ENCODE results near the gene TRPV3. TPM values are rescaled to one million over a fixed set of nuclear protein-coding genes. Genes with fewer than 3 reads are reported as not detected.

Gene TRPV3
- total and polyA plus RNA-seq, 2 donors from 2014 or later = 0.13 to 1.2 TPM

DNA sequence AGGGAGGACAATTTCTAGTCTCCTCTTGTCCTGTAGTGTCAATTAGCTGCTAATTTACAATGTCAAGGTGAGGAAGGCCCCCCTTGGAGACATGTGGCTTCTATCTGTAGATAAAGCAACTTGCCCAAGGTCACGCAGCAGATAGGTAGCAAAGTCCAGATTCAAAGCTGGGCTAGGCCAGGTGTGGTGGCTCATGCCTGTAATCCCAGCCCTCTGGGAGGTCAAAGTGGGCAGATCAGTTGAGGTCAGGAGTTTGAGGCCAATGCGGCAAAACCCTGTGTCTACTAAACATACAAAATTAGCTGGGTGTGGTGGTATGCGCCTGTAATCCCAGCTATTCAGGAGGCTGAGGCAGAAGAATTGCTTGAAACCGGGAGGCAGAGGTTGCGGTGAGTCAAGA, 11.1 kb downstream of the TRPV3 start:
- TF ChIP-seq, protein P1, sequence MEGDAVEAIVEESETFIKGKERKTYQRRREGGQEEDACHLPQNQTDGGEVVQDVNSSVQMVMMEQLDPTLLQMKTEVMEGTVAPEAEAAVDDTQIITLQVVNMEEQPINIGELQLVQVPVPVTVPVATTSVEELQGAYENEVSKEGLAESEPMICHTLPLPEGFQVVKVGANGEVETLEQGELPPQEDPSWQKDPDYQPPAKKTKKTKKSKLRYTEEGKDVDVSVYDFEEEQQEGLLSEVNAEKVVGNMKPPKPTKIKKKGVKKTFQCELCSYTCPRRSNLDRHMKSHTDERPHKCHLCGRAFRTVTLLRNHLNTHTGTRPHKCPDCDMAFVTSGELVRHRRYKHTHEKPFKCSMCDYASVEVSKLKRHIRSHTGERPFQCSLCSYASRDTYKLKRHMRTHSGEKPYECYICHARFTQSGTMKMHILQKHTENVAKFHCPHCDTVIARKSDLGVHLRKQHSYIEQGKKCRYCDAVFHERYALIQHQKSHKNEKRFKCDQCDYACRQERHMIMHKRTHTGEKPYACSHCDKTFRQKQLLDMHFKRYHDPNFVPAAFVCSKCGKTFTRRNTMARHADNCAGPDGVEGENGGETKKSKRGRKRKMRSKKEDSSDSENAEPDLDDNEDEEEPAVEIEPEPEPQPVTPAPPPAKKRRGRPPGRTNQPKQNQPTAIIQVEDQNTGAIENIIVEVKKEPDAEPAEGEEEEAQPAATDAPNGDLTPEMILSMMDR (IDR thresholded peaks at IDR 0.05; ENCODE audit: borderline replicate concordance, extremely low read depth, insufficient read depth) = no peak
- no peak overlapping the region for H3K4me3 ChIP-seq (ENCODE audit: low read length in 3 of 3)
- H3K4me1 ChIP-seq (ENCODE audit: control insufficient read depth in 2 of 3, insufficient read depth in 2 of 3, low read depth in 1 of 3, low read length in 3 of 3) = no peaks in the 10 kb centered on the region
- H3K27ac ChIP-seq (ENCODE audit: low read depth in 2 of 2, low read length in 2 of 2) = no peak overlapping the region
- no peaks in the 10 kb centered on the region for H3K36me3 ChIP-seq (ENCODE audit: control insufficient read depth in 2 of 3, insufficient read depth in 3 of 3, low read length in 3 of 3)
- DNase-seq (peak in 1 of 5 donors; percentile 1), FAIRE-seq (no peak)
- H3K9me3 ChIP-seq (ENCODE audit: control insufficient read depth in 2 of 3, insufficient read depth in 1 of 3, low read length in 3 of 3) = no peaks in the 10 kb centered on the region
- intact Hi-C loops (cut with DNase I) = no loop called here
- no peaks in the 10 kb centered on the region for H3K27me3 ChIP-seq (ENCODE audit: control insufficient read depth, insufficient read depth, low read length)
- H3K9ac ChIP-seq (ENCODE audit: low read length in 3 of 3) = no peak overlapping the region

DNA sequence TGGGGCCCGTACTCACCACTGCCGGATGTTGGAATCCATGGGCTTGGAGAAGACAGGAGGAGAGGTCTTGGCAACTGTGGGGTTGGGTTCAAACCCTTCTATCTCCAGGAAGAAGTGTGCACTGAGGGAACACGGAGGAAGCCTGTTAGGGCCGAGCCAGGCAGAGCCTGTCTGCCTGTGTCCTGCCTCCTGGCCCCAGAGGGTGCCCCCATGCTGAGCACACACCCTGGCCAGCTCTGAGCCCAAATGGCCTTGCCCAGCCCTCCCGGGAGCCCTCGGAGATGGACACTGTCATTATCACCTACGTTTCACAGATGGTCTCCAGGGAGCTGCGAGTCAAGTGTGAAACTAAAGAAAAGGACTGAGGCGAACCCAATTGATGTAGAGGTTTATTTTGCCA, 12.5 kb downstream of the TRPV3 start:
- FAIRE-seq (no peak), DNase-seq (peak in 1 of 5 donors; percentile 44)
- TF ChIP-seq, protein P1 (IDR thresholded peaks at IDR 0.05; ENCODE audit: borderline replicate concordance, extremely low read depth, insufficient read depth) = no peak
- intact Hi-C loops (cut with DNase I) = no loop called here
- Histone ChIP-seq H3K9ac (ENCODE audit: low read length in 3 of 3) (no peak overlapping the region), H3K9me3 (ENCODE audit: control insufficient read depth in 2 of 3, insufficient read depth in 1 of 3, low read length in 3 of 3) (no peaks in the 10 kb centered on the region), H3K27ac (ENCODE audit: low read depth in 2 of 2, low read length in 2 of 2) (no peak overlapping the region), H3K4me1 (ENCODE audit: control insufficient read depth in 2 of 3, insufficient read depth in 2 of 3, low read depth in 1 of 3, low read length in 3 of 3) (no peaks in the 10 kb centered on the region), H3K27me3 (ENCODE audit: control insufficient read depth, insufficient read depth, low read length) (no peaks in the 10 kb centered on the region), H3K4me3 (ENCODE audit: low read length in 3 of 3) (no peak overlapping the region), H3K36me3 (ENCODE audit: control insufficient read depth in 2 of 3, insufficient read depth in 3 of 3, low read length in 3 of 3) (no peaks in the 10 kb centered on the region)

DNA sequence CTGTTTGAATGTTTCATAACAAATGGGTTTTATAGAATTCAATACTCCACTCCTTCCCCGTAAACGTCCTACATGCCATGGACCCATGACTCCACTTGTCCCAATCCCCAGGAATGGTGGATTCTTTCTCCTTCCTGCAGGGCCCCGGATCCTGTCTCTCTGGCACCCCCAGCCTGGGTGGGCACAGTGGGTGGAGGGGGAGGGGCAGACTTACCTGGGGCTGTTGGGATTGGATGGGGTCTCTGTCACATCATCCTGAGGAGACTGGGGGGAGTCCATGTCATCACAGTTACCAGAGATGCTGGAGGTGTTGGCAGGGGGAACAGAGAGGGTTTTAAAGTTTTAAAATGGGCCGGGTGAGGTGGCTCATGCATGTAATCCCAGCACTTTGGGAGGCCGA, 13.2 kb downstream of the TRPV3 start:
- no peak for FAIRE-seq
- Histone ChIP-seq H3K27ac (ENCODE audit: low read depth in 2 of 2, low read length in 2 of 2) (no peak overlapping the region), H3K36me3 (ENCODE audit: control insufficient read depth in 2 of 3, insufficient read depth in 3 of 3, low read length in 3 of 3) (no peaks in the 10 kb centered on the region), H3K9me3 (ENCODE audit: control insufficient read depth in 2 of 3, insufficient read depth in 1 of 3, low read length in 3 of 3) (no peaks in the 10 kb centered on the region), H3K9ac (ENCODE audit: low read length in 3 of 3) (no peak overlapping the region), H3K4me3 (ENCODE audit: low read length in 3 of 3) (no peak overlapping the region), H3K27me3 (ENCODE audit: control insufficient read depth, insufficient read depth, low read length) (no peaks in the 10 kb centered on the region), H3K4me1 (ENCODE audit: control insufficient read depth in 2 of 3, insufficient read depth in 2 of 3, low read depth in 1 of 3, low read length in 3 of 3) (no peaks in the 10 kb centered on the region)
- peak in 1 of 5 donors; percentile 42 for DNase-seq
- TF ChIP-seq, protein P1 (IDR thresholded peaks at IDR 0.05; ENCODE audit: borderline replicate concordance, extremely low read depth, insufficient read depth) = no peak
- intact Hi-C loops (cut with DNase I) = no loop called here

DNA sequence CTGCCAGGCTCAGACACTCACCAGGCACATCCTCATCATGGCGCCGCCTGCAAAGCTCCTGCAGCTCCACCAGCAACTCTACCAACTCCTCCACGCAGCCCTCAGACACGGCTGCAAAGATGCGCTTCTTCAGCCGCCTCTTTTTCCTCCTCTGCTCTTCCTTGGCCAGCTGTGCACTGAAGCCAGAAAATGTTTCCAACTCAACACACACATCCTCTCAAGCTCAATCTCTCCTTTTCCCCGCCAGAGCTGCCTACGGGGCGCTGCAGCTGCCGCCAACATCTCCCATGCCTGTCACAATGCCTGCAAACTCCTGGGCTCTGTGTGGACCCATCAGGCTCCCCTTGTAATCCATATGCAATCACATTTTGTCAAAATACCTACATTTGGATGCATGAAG, 14.2 kb downstream of the TRPV3 start:
- DNase-seq (no peak), FAIRE-seq (no peak)
- H3K9ac ChIP-seq (ENCODE audit: low read length in 3 of 3) = no peak overlapping the region
- H3K27ac ChIP-seq (ENCODE audit: low read depth in 2 of 2, low read length in 2 of 2) = no peak overlapping the region
- intact Hi-C loops (cut with DNase I) = no loop called here
- H3K4me1 ChIP-seq (ENCODE audit: control insufficient read depth in 2 of 3, insufficient read depth in 2 of 3, low read depth in 1 of 3, low read length in 3 of 3) = no peaks in the 10 kb centered on the region
- no peaks in the 10 kb centered on the region for H3K9me3 ChIP-seq (ENCODE audit: control insufficient read depth in 2 of 3, insufficient read depth in 1 of 3, low read length in 3 of 3)
- H3K27me3 ChIP-seq (ENCODE audit: control insufficient read depth, insufficient read depth, low read length) = no peaks in the 10 kb centered on the region
- no peaks in the 10 kb centered on the region for H3K36me3 ChIP-seq (ENCODE audit: control insufficient read depth in 2 of 3, insufficient read depth in 3 of 3, low read length in 3 of 3)
- no peak overlapping the region for H3K4me3 ChIP-seq (ENCODE audit: low read length in 3 of 3)
- TF ChIP-seq, protein P1 (IDR thresholded peaks at IDR 0.05; ENCODE audit: borderline replicate concordance, extremely low read depth, insufficient read depth) = no peak
